Colonic mucosa (tissue), 4 donors: ENCODE measurements around the gene AIG1. TPM values are rescaled to one million over a fixed set of nuclear protein-coding genes. Genes with fewer than 3 reads are reported as not detected.

ENCODE experiments used
- DNase-seq: peaks from one replicate; pipeline ENCODE4 v3.0.0-alpha.2; 2020
- H3K27ac ChIP-seq: fragments of 200-600 bp; one replicate; pipeline ENCODE4 v1.8.0; 2021
- H3K27me3 ChIP-seq: fragments of 200-600 bp; one replicate; pipeline ENCODE4 v1.8.0; 2021
- H3K36me3 ChIP-seq: fragments of 200-600 bp; one replicate; pipeline ENCODE4 v1.8.0; 2021
- H3K4me1 ChIP-seq: fragments of 200-600 bp; one replicate; pipeline ENCODE4 v1.8.0; 2021; ENCODE audit warnings: mild to moderate bottlenecking
- H3K4me3 ChIP-seq: fragments of 200-600 bp; one replicate; pipeline ENCODE4 v1.8.0; 2021
- H3K9ac ChIP-seq, 2 donors: one replicate each; pipeline ENCODE4 v1.7.0; 2013; ENCODE audit warnings: control low read depth in 2 of 2, low read depth in 2 of 2, low read length in 2 of 2
- H3K9me3 ChIP-seq: fragments of 200-600 bp; one replicate; pipeline ENCODE4 v1.8.0; 2021
- intact Hi-C: fragments of 100-400 bp; cut with DNase I; formaldehyde crosslinking; loops from one replicate; pipeline ENCODE4 v1.14.1; 2022
- total RNA-seq, 2 donors: library from RNA; stranded (reverse); fragmentation: NEBNext Ultra II Directional in 1 of 2; extraction: Animal tissue kit (Norgen Biotek cat#: 25700) in 1 of 2; gene quantifications; one replicate each; pipeline ENCODE4 v1.2.1, GENCODE V29; 2021
- TF ChIP-seq, protein P1 (sequence below): fragments of 200-600 bp; IDR thresholded peaks from one replicate; pipeline ENCODE4 v1.8.0; 2022; ENCODE audit warnings: antibody characterized with exemption, mild to moderate bottlenecking
- donor health status: healthy.
- donor health status: DM: no; HTN: no; CAD: no.
- donor health status: DM: no; HTN: no; CAD: no.

The AIG1 gene
- total RNA-seq, 2 donors from 2014 or later, result 24.2 to 28.8 TPM

DNA sequence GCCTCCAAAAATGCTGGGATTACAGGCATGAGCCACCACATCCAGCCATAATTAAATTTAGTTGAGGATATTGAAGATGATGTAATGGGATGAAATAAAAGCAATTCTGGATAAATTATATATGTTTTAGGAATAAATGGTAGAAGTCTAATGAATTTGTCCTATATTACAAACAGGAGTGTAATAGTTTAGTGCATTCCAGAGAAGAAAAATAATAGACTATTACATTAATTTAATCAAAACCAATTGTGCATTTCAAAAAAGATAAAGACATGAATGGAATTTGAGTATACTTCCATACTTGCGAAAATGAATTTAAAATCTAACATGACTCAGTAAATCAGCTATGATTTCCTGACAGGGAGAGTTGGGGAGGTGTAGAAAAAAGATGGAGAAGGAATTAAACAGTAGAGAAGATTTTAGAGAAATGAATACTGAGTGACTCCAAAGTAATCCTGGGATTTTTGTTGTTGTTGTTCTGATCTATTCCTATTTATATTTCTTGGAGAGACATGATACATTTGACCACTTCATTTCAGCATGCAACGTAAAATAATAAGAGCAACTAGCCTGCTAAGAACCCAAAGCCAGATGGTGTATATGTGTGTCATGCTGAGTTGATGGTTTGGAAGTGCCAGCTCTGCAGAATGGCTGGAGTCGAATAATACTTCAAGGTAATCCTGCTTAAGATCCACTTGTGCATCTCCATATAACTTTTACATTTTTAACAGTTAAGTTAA lies 67.4 kb downstream of the AIG1 start:
- Histone ChIP-seq H3K4me3 (no peak overlapping the region), H3K9me3 (no peaks in the 10 kb centered on the region), H3K4me1 (no peaks in the 10 kb centered on the region), H3K36me3 (no peaks in the 10 kb centered on the region), H3K27me3 (no peaks in the 10 kb centered on the region), H3K9ac (no peak overlapping the region), H3K27ac (no peak overlapping the region)
- TF ChIP-seq, protein P1, sequence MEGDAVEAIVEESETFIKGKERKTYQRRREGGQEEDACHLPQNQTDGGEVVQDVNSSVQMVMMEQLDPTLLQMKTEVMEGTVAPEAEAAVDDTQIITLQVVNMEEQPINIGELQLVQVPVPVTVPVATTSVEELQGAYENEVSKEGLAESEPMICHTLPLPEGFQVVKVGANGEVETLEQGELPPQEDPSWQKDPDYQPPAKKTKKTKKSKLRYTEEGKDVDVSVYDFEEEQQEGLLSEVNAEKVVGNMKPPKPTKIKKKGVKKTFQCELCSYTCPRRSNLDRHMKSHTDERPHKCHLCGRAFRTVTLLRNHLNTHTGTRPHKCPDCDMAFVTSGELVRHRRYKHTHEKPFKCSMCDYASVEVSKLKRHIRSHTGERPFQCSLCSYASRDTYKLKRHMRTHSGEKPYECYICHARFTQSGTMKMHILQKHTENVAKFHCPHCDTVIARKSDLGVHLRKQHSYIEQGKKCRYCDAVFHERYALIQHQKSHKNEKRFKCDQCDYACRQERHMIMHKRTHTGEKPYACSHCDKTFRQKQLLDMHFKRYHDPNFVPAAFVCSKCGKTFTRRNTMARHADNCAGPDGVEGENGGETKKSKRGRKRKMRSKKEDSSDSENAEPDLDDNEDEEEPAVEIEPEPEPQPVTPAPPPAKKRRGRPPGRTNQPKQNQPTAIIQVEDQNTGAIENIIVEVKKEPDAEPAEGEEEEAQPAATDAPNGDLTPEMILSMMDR, result no peak
- intact Hi-C loops, result no loop called here
- no peak for DNase-seq

GRCh38 chr6:143128681-143129015 lies 68.0 kb downstream of the AIG1 start:
- intact Hi-C loops, result no loop called here
- H3K36me3 ChIP-seq, result no peaks in the 10 kb centered on the region
- no peaks in the 10 kb centered on the region for H3K9me3 ChIP-seq
- TF ChIP-seq, protein P1, result no peak
- no peak overlapping the region for H3K27ac ChIP-seq
- H3K4me3 ChIP-seq, result no peak overlapping the region
- H3K27me3 ChIP-seq, result no peaks in the 10 kb centered on the region
- H3K4me1 ChIP-seq, result no peaks in the 10 kb centered on the region
- no peak overlapping the region for H3K9ac ChIP-seq
- DNase-seq, result no peak

DNA sequence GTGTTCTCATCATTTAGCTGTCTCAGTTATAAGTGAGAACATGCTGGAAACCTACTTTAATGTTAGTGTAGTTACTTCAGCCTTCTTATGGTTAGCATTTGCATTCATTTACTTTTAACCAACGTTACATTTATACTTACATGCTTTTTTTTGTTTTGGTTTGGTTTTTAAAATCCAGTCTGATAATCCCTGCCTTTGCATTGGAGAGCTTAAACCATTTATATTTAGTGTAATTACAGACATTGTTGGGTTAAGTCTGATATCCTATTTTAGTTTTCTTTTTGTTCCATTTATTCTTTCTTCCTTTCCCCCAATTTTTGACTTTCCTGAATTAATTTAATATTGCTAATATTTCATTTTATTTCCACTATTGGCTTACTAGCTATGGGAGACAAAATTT lies 70.2 kb downstream of the AIG1 start:
- Histone ChIP-seq H3K27me3 (no peaks in the 10 kb centered on the region), H3K4me3 (no peak overlapping the region), H3K9me3 (no peaks in the 10 kb centered on the region), H3K36me3 (no peaks in the 10 kb centered on the region), H3K9ac (no peak overlapping the region), H3K4me1 (no peaks in the 10 kb centered on the region), H3K27ac (no peak overlapping the region)
- DNase-seq, result no peak
- TF ChIP-seq, protein P1, result no peak
- intact Hi-C loops, result no loop called here

DNA sequence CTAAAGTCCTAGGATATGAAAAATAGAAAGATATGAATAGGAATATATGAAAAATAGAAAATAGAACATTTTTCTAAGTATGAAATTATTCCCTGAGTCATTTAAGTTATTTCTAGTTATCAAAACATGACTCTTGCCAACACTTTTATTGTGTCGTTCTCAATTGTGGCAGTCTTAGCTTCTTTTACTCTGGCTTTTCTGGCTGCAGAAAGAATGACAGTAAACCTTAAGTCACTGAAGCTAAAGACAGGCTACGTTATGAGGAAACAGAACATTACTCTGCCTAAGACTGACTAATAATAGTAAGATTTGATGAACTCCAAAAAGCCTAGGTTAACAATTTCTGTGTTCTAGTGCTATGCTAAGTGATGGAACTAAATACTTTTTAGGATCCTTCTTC lies 74.6 kb downstream of the AIG1 start:
- intact Hi-C loops, result no loop called here
- H3K27me3 ChIP-seq, result no peaks in the 10 kb centered on the region
- no peaks in the 10 kb centered on the region for H3K4me1 ChIP-seq
- no peaks in the 10 kb centered on the region for H3K9me3 ChIP-seq
- no peak for DNase-seq
- no peaks in the 10 kb centered on the region for H3K36me3 ChIP-seq
- H3K4me3 ChIP-seq, result no peak overlapping the region
- no peak overlapping the region for H3K27ac ChIP-seq
- no peak overlapping the region for H3K9ac ChIP-seq
- TF ChIP-seq, protein P1, result no peak

GRCh38 chr6:143135797-143136561 lies 75.3 kb downstream of the AIG1 start:
- no peaks in the 10 kb centered on the region for H3K4me1 ChIP-seq
- TF ChIP-seq, protein P1, result no peak
- no peaks in the 10 kb centered on the region for H3K9me3 ChIP-seq
- no peaks in the 10 kb centered on the region for H3K36me3 ChIP-seq
- no peak for DNase-seq
- no peak overlapping the region for H3K27ac ChIP-seq
- no peaks in the 10 kb centered on the region for H3K27me3 ChIP-seq
- no peak overlapping the region for H3K4me3 ChIP-seq
- no peak overlapping the region for H3K9ac ChIP-seq
- intact Hi-C loops, result no loop called here
